ENCODE measurements around the gene SKIDA1.
"Not testable (repeated sequence)": the region's sequence is repeated elsewhere in the genome, so short reads cannot be mapped to it uniquely, and the experiment has no call there.

The SKIDA1 gene

DNA sequence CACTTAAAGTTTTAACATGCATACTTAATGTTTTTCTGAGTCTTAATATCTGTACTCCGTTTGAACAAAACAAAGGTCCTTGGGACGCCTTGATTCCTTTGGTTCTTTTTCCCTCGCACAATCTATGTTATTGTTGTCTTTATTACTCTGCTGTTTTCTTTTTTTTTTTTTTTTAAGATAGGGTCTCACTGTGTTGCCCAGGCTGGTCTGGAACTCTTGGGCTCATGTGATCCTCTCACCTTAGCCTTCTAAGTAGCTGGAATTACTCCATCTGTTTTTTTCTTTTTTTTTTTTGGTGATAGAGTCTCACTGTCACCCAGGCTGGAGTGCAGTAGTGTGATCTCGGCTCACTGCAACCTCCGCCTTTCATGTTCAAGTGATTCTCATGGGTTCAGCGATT, 21.8 kb upstream of the SKIDA1 start:
- CTCF ChIA-PET = no interaction called here
- POLR2A ChIA-PET = interaction anchor here (0.6 to 0.8 kb wide), 2 partner anchors 29 to 53 kb away, joined by 4 to 7 read pairs; no protein-coding TSS in a partner anchor

DNA sequence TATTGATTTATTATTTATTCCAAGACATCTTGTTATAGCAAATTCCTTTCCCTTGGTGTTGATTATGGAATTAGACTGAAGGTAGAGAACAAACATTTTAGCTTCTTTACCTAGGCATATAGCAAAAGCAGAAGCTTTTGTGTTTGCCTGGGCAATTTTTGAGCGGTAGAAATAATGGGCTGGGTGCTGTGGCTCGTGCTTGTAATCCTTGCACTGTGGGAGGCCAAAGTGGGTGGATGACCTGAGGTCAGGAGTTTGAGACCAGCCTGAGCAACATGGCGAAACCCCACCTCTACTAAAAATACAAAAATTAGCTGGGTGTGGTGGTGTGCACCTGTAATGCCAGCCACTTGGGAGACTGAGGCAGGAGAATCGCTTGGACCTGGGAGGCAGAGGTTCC, 15.2 kb upstream of the SKIDA1 start:
- POLR2A ChIA-PET = interaction anchor here (1.1 kb wide), 1 partner anchor 10 kb away, joined by 3 read pairs; no protein-coding TSS in a partner anchor
- CTCF ChIA-PET = interaction anchor here (0.6 to 0.7 kb wide), 3 partner anchors 39 to 189 kb away, joined by 3 read pairs; no protein-coding TSS in a partner anchor
- H3K4me1 ChIP-seq (ENCODE audit: control insufficient read depth, insufficient read depth, low read length); H3K9me3 ChIP-seq (ENCODE audit: control insufficient read depth, insufficient read depth, low read depth, low read length); H3K4me3 ChIP-seq (ENCODE audit: low read depth, low read length); H3K27ac ChIP-seq (ENCODE audit: extremely low read depth, low read depth, low read length): not testable (repeated sequence)
- H3K36me3 ChIP-seq (ENCODE audit: control insufficient read depth in 2 of 2, insufficient read depth in 1 of 2, low read length in 2 of 2) = peaks cover 83 to 90% of the 10 kb centered on the region in 2 experiments

More for the DNA sequence above, 21.8 kb upstream of the SKIDA1 start:
- Histone ChIP-seq H3K4me3 (ENCODE audit: low read depth, low read length) (no peak overlapping the region), H3K36me3 (ENCODE audit: control insufficient read depth in 2 of 2, insufficient read depth in 1 of 2, low read length in 2 of 2) (peaks cover 61 to 66% of the 10 kb centered on the region in 2 experiments), H3K9me3 (ENCODE audit: control insufficient read depth, insufficient read depth, low read depth, low read length) (no peaks in the 10 kb centered on the region), H3K27ac (ENCODE audit: extremely low read depth, low read depth, low read length) (no peak overlapping the region), H3K4me1 (ENCODE audit: control insufficient read depth, insufficient read depth, low read length) (no peaks in the 10 kb centered on the region)
- TF ChIP-seq REPIN1 (tag by site-specific recombination; IDR thresholded peaks at IDR 0.05; ENCODE audit: low read depth) (no peak), ZNF133 (tag by site-specific recombination; IDR thresholded peaks at IDR 0.05) (no peak), ZNF121 (tag by site-specific recombination; IDR thresholded peaks at IDR 0.05) (peak; percentile 86), ZNF311 (tag by site-specific recombination; IDR thresholded peaks at IDR 0.05; ENCODE audit: borderline replicate concordance) (no peak), ZFHX2 (tag by site-specific recombination; conservative IDR thresholded peaks at IDR 0.05) (no peak), HOXA7 (CRISPR knock-in tag; IDR thresholded peaks at IDR 0.05; ENCODE audit: borderline replicate concordance) (no peak), ZNF19 (tag by site-specific recombination; IDR thresholded peaks at IDR 0.05; ENCODE audit: low read depth) (no peak)

DNA sequence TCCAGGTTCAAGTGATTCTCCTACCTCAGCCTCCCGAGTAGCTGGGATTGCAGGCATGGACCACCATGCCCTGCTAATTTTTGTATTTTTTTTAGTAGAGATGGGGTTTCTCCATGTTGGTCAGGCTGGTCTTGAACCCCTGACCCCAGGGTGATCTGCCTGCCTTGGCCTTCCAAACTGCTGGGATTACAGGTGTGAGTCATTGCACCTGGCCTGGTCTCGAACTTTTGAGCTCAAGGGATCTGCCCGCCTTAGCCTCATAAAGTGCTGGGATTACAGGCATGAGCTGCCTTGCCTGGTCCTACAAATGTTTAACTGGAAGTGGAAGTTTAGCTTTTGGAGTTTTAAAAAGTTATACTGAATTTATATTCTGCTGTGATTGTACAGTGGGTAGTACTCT, 11.4 kb upstream of the SKIDA1 start:
- no peaks in the 10 kb centered on the region for H3K9me3 ChIP-seq (ENCODE audit: control insufficient read depth, insufficient read depth, low read depth, low read length)
- H3K36me3 ChIP-seq (ENCODE audit: control insufficient read depth in 2 of 2, insufficient read depth in 1 of 2, low read length in 2 of 2) = peaks cover 51 to 55% of the 10 kb centered on the region in 2 experiments
- ChIA-PET POLR2A (interaction anchor here (1.3 kb wide), 1 partner anchor 40 kb away, joined by 3 read pairs; no protein-coding TSS in a partner anchor), CTCF (interaction anchor here (1.7 to 1.8 kb wide), 2 partner anchors 13 to 195 kb away, joined by 7 read pairs; no protein-coding TSS in a partner anchor)
- TF ChIP-seq ZNF639 (tag by site-specific recombination; IDR thresholded peaks at IDR 0.05) = no peak
- TF ChIP-seq, protein P1, sequence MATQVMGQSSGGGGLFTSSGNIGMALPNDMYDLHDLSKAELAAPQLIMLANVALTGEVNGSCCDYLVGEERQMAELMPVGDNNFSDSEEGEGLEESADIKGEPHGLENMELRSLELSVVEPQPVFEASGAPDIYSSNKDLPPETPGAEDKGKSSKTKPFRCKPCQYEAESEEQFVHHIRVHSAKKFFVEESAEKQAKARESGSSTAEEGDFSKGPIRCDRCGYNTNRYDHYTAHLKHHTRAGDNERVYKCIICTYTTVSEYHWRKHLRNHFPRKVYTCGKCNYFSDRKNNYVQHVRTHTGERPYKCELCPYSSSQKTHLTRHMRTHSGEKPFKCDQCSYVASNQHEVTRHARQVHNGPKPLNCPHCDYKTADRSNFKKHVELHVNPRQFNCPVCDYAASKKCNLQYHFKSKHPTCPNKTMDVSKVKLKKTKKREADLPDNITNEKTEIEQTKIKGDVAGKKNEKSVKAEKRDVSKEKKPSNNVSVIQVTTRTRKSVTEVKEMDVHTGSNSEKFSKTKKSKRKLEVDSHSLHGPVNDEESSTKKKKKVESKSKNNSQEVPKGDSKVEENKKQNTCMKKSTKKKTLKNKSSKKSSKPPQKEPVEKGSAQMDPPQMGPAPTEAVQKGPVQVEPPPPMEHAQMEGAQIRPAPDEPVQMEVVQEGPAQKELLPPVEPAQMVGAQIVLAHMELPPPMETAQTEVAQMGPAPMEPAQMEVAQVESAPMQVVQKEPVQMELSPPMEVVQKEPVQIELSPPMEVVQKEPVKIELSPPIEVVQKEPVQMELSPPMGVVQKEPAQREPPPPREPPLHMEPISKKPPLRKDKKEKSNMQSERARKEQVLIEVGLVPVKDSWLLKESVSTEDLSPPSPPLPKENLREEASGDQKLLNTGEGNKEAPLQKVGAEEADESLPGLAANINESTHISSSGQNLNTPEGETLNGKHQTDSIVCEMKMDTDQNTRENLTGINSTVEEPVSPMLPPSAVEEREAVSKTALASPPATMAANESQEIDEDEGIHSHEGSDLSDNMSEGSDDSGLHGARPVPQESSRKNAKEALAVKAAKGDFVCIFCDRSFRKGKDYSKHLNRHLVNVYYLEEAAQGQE (tag by site-specific recombination; IDR thresholded peaks at IDR 0.05) = no peak
- TF ChIP-seq ZNF670 (tag by site-specific recombination; IDR thresholded peaks at IDR 0.05; ENCODE audit: low read depth) = no peak
- no peak for TF ChIP-seq ZNF571 (tag by site-specific recombination; IDR thresholded peaks at IDR 0.05)
- TF ChIP-seq ZNF707 (tag by site-specific recombination; IDR thresholded peaks at IDR 0.05) = no peak
- TF ChIP-seq ZNF280C (tag by site-specific recombination; IDR thresholded peaks at IDR 0.05) = no peak
- no peak for TF ChIP-seq SALL2 (tag by site-specific recombination; IDR thresholded peaks at IDR 0.05; ENCODE audit: borderline replicate concordance)
- no peak for TF ChIP-seq ZBTB7A (tag by site-specific recombination; IDR thresholded peaks at IDR 0.05; ENCODE audit: low read depth)
- no peak for TF ChIP-seq ZNF202 (tag by site-specific recombination; IDR thresholded peaks at IDR 0.05; ENCODE audit: borderline replicate concordance)
- TF ChIP-seq ZBTB8A (tag by site-specific recombination; IDR thresholded peaks at IDR 0.05) = no peak
- H3K4me1 ChIP-seq (ENCODE audit: control insufficient read depth, insufficient read depth, low read length) = 0 out of 2 replicates have a peak, but pooled peaks cover 4% of the 10 kb centered on the region
- H3K4me3 ChIP-seq (ENCODE audit: low read depth, low read length) = no peak overlapping the region
- no peak overlapping the region for H3K27ac ChIP-seq (ENCODE audit: extremely low read depth, low read depth, low read length)

DNA sequence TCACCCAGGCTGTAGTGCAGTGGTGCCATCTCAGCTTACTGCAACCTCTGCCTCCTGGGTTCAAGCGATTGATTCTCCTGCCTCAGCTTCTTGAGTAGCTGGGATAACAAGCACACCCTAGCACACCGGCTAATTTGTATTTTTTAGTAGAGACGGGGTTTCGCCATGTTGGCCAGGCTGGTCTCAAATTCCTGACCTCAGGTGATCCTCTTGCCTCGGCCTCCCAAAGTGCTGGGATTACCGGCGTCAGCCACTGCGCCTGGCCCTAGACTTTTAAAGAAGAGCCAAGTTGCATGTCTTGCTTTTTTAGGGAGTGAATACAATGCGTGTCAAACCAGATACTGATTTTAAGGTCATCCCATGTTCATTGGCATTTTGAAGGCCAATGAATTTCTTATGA, 10.5 kb upstream of the SKIDA1 start:
- H3K27ac ChIP-seq (ENCODE audit: extremely low read depth, low read depth, low read length); H3K4me1 ChIP-seq (ENCODE audit: control insufficient read depth, insufficient read depth, low read length); H3K9me3 ChIP-seq (ENCODE audit: control insufficient read depth, insufficient read depth, low read depth, low read length); H3K4me3 ChIP-seq (ENCODE audit: low read depth, low read length); CTCF ChIA-PET: not testable (repeated sequence)
- POLR2A ChIA-PET = interaction anchor here (1.3 kb wide), 1 partner anchor 39 kb away, joined by 3 read pairs; no protein-coding TSS in a partner anchor
- peaks cover 42 to 46% of the 10 kb centered on the region in 2 experiments for H3K36me3 ChIP-seq (ENCODE audit: control insufficient read depth in 2 of 2, insufficient read depth in 1 of 2, low read length in 2 of 2)
